Measurements from ENCODE around the gene KRT27.
"Not testable (repeated sequence)": the region's sequence is repeated elsewhere in the genome, so short reads cannot be mapped to it uniquely, and the experiment has no call there.

KRT27 gene

GRCh38 chr17:40753804-40754203, 28.5 kb downstream of the KRT27 start (continued):
- no peak for TF ChIP-seq CSDC2 (CRISPR knock-in tag; IDR thresholded peaks at IDR 0.05)
- TF ChIP-seq CSRNP3 (CRISPR knock-in tag; IDR thresholded peaks at IDR 0.05) = no peak
- TF ChIP-seq GLIS3 (CRISPR knock-in tag; IDR thresholded peaks at IDR 0.05) = no peak

GRCh38 chr17:40751065-40751464, 31.3 kb downstream of the KRT27 start:
- no peak for ATAC-seq
- TF ChIP-seq CSDC2 (CRISPR knock-in tag; IDR thresholded peaks at IDR 0.05) = no peak
- no peak for TF ChIP-seq ZNF565 (CRISPR knock-in tag; conservative IDR thresholded peaks at IDR 0.05; ENCODE audit: low read depth)
- TF ChIP-seq PPARA (CRISPR knock-in tag; IDR thresholded peaks at IDR 0.05; ENCODE audit: borderline replicate concordance) = no peak
- no peak for TF ChIP-seq ESRRG (CRISPR knock-in tag; IDR thresholded peaks at IDR 0.05)
- no peak for TF ChIP-seq CREB5 (CRISPR knock-in tag; IDR thresholded peaks at IDR 0.05; ENCODE audit: low read depth)
- no peak for TF ChIP-seq SNAI2 (CRISPR knock-in tag; IDR thresholded peaks at IDR 0.05)

GRCh38 chr17:40750391-40750790, 32.0 kb downstream of the KRT27 start:
- ATAC-seq = no peak
- TF ChIP-seq POU6F1 (CRISPR knock-in tag; IDR thresholded peaks at IDR 0.05; ENCODE audit: borderline replicate concordance, low read depth) (no peak), PPARA (CRISPR knock-in tag; IDR thresholded peaks at IDR 0.05; ENCODE audit: borderline replicate concordance) (no peak), ZFP3 (CRISPR knock-in tag; IDR thresholded peaks at IDR 0.05) (no peak), PATZ1 (CRISPR knock-in tag; IDR thresholded peaks at IDR 0.05; ENCODE audit: borderline replicate concordance) (no peak), CSRNP3 (CRISPR knock-in tag; IDR thresholded peaks at IDR 0.05) (no peak), OSR1 (CRISPR knock-in tag; IDR thresholded peaks at IDR 0.05) (no peak), CSDC2 (CRISPR knock-in tag; IDR thresholded peaks at IDR 0.05) (no peak), ESRRG (CRISPR knock-in tag; IDR thresholded peaks at IDR 0.05) (no peak), GLIS3 (CRISPR knock-in tag; IDR thresholded peaks at IDR 0.05) (no peak), RARB (CRISPR knock-in tag; IDR thresholded peaks at IDR 0.05) (no peak), ZNF565 (CRISPR knock-in tag; conservative IDR thresholded peaks at IDR 0.05; ENCODE audit: low read depth) (no peak), SNAI2 (CRISPR knock-in tag; IDR thresholded peaks at IDR 0.05) (no peak), TSHZ2 (CRISPR knock-in tag; IDR thresholded peaks at IDR 0.05) (no peak), TOX (CRISPR knock-in tag; IDR thresholded peaks at IDR 0.05; ENCODE audit: borderline replicate concordance) (no peak), ZFP30 (CRISPR knock-in tag; IDR thresholded peaks at IDR 0.05) (no peak), ZNF70 (CRISPR knock-in tag; IDR thresholded peaks at IDR 0.05) (no peak), TCF4 (CRISPR knock-in tag; IDR thresholded peaks at IDR 0.05; ENCODE audit: borderline replicate concordance) (no peak), ZC3H10 (CRISPR knock-in tag; IDR thresholded peaks at IDR 0.05) (no peak), ISL1 (CRISPR knock-in tag; IDR thresholded peaks at IDR 0.05) (no peak), CREB5 (CRISPR knock-in tag; IDR thresholded peaks at IDR 0.05; ENCODE audit: low read depth) (no peak)

- ATAC-seq = not testable (repeated sequence)
Observed at GRCh38 chr17:40748666-40749065, 33.7 kb downstream of the KRT27 start.
